LNCAP (cell line): ENCODE measurements around the gene CBX3.

Source experiments
- TF ChIP-seq, protein P1 (sequence below): fragments of 450-650 bp; IDR thresholded peaks from 2 replicates; pipeline ENCODE4 v1.5.1; 2017; ENCODE audit warnings: mild to moderate bottlenecking

CBX3 gene

DNA sequence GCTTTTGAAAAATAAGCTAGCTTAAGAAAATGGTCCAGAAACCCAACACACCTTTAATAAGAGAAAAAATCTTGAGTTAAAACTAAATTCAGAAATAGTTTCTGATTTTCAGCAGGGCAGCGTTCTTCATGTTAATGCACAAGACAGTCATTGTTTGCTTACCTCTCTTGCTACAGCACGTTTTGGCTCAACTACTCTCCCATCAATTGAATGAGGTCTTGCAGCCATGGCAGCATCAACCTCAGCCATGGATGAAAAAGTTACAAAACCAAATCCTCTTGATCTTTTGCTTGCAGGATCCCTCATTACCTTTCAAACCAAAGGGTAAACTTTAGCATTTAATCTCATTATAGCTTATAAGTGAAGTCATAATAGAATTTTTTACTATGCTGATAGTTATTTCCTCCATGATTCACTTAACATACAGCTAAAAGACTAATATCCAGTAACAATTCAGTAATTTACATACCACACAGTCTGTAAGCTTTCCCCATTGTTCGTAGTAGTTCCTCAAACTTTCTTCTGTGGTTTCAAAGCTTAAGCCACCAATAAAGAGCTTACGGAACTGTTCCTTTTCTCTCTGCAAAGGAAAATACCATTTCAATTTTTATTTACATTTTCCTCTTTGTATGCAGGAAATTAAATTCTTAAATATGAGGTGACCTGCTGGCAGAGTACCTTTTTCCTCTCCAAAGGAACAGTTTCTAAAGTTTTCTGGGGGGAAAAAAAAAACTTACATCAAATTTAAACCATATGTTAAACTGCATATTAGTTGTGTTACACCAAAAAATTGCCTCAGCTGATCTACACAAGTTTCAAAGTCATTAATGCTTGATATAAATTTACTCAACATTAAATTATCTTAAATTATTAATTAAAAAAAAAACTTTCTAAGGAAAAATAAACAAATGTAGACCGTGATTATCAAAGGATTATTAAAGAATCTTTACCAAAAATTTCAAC lies 4.1 kb upstream of the CBX3 start:
- TF ChIP-seq, protein P1, sequence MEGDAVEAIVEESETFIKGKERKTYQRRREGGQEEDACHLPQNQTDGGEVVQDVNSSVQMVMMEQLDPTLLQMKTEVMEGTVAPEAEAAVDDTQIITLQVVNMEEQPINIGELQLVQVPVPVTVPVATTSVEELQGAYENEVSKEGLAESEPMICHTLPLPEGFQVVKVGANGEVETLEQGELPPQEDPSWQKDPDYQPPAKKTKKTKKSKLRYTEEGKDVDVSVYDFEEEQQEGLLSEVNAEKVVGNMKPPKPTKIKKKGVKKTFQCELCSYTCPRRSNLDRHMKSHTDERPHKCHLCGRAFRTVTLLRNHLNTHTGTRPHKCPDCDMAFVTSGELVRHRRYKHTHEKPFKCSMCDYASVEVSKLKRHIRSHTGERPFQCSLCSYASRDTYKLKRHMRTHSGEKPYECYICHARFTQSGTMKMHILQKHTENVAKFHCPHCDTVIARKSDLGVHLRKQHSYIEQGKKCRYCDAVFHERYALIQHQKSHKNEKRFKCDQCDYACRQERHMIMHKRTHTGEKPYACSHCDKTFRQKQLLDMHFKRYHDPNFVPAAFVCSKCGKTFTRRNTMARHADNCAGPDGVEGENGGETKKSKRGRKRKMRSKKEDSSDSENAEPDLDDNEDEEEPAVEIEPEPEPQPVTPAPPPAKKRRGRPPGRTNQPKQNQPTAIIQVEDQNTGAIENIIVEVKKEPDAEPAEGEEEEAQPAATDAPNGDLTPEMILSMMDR: no peak

DNA sequence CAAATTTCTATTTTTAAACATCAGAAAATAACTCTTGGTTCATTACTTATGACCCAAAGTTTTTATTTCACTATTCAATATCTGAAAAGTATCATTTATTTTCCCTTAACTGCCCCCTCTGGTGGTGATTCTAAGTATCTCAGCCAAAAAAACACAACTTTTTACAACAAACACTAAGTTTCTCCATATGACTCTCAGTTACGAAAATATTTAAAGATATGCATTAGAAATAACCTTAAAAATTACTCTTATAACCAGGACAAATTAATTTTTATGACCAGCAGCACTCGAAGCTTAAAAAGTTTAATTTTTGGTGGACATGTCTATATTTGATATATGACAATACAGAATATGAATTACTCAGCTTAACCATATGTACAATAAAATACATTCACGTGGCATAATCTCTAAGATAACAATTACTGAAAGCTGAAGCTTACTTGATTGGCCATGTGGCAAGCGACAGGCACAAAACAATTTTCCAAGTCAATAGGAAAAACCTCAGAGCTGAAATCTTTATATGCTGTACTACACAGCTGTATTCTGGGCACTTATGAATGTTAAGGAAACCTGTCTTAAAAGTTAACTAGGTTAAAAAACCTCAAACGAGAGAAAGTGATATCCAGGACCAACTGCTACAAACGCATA lies 3.3 kb upstream of the CBX3 start:
- TF ChIP-seq, protein P1: peak; percentile 75

DNA sequence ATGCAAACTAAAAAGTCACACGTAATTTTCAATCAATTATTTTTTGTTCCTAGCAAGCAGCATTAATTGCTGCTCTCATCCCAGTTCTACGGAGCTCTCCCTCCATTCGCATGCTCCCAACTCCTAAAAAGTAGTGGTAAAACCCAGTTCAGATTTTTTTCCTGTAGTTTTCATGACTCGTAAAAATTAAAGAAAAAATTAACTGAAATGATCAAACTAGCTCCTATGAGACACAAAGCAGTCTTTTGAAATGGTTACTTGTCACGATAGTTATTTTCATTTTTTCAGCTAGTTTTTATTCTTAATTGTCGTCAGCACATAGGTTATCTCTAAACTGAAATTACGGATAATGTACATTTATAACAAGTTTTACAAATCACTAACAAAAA lies 2.8 kb upstream of the CBX3 start:
- TF ChIP-seq, protein P1: no peak

DNA sequence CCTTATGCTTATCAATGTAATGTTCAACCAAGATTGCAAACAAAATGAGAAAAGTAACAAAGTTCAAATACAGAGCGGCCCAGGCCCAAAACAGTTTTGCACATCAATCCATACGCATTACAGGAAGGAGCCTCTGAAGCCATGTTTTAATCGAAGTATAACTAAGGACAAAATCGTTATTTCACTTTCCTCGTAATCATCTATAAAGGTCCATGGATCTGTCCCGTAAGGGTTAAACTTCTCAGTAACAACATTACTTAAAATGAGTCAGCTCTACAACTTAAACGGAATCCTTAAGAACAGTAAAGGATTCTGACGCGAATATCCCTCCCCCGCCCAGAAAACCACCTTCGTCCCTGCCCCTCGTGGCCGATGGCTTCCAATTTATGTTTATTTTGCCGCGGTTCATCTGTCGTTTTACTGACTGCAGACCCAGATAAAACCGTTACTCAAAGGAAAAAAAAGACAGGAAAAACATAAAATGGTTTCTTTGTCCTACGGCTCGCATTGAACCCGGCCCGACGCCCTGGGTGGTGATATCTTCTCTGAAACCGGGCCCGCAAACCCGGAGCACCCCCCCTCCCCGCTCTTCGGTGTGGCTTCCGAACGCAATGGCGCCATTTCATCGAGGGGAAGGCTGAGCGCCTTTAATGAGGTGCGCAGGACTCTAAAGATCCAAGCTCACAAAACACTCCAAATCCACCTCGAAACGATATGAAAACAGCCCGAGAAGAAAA lies 2.1 kb upstream of the CBX3 start:
- TF ChIP-seq, protein P1: no peak

DNA sequence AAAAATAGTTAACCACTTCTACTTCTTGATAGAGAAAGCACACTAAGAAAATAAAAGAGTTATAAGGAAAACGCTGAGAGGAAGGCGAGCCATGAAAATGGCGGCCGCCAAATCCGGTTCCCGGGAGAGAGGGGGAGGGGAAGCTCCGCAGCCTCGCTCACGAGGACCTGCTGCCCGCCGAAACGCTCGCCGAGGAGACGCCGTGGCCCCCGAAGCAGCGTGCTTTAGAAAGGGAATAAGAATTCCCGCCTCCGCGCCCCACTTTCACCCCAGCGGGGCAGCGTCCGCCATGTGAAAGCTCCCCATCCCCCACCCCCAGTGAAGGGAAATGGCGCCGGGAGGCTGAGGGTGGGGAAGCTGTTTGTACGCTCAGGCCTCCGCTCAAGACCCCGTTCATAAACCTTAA lies 1.5 kb upstream of the CBX3 start:
- TF ChIP-seq, protein P1: no peak

DNA sequence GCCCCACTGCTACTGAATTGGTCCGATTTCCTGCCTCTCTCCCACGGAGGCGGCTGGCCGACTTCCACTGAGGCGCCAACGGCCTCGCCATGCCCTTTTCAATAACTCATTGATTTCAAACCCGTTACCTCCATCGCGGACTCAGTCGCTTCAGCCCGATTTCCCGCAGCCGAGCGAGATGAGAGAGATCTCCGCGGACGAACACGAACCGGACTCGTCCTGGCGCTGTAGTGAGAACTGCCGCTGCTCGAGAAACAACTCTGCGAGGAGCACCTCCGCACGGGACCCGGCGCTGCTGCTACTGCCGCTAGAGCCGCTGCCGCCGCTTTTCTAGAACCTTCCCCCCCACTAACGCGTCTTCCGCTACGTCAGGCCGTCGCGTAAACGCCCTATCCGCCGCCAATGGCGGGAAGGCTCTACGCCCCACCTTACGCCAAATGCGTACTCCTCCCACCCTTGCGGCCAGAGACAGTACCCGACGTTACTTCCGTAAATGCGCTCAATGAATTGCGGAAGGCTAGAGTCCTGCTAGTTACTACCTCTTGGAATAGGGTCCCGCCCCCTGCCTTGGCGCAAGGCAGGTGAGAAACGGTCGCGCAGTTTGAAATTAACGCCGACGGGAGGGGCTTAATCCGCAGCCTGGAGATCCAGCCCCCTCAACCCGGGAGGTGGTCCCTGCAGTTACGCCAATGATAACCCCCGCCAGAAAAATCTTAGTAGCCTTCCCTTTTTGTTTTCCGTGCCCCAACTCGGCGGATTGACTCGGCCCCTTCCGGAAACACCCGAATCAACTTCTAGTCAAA lies 900 bp upstream of the CBX3 start, which contains the start of gene HNRNPA2B1:
Gene HNRNPA2B1, minus strand, starts transcription at position 303 of the 803 bp plus-strand sequence. Its CDS starts 169 bp downstream, at position 134.
- TF ChIP-seq, protein P1: no peak
